Measurements from ENCODE around the gene ATE1. TPM values are rescaled to one million over a fixed set of nuclear protein-coding genes. Genes with fewer than 3 reads are reported as not detected.

ATE1 gene
- total and polyA plus RNA-seq, 2 experiments from 2014 or later = 17.4 to 24.5 TPM

GRCh38 chr10:121736315-121737130 is 191.3 kb downstream of the ATE1 start:
- no peak overlapping the region for H3K27ac ChIP-seq (ENCODE audit: low read depth)
- peaks cover 7% of the 10 kb centered on the region for H3K27me3 Mint-ChIP-seq (ENCODE audit: insufficient read depth, low read depth, poor library complexity)

DNA sequence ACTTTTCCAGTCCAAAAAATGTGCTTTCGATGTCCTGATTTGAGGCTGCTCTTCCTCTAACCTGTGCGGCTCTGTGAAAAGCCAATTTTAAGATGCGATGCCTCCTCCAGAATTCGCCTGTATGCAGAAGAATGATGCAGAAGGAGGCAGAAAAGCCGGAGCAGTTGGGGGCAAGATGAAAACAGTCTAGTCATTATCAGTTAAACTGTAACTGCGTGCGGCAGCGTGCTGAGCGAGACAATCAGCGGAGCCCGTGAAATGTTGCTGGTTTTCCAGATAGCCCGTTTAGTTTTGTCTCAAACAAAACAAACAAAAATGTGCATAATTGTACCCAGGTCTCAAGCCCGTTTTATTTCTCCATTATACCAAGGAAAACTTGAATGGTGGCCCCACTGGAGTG is 192.6 kb downstream of the ATE1 start:
- Histone ChIP-seq H2AFZ (peak overlapping the region; percentile 90), H3K4me1 (ENCODE audit: insufficient read depth) (peaks cover 28% of the 10 kb centered on the region), H3K79me2 (replicated peaks; ENCODE audit: insufficient read depth) (no peaks in the 10 kb centered on the region), H4K20me1 (replicated peaks; ENCODE audit: insufficient read depth) (no peaks in the 10 kb centered on the region), H3K4me2 (no peak overlapping the region), H3K27ac (ENCODE audit: low read depth) (no peak overlapping the region), H3K9me2 (ENCODE audit: insufficient read depth) (no peaks in the 10 kb centered on the region), H3K27me3 (ENCODE audit: insufficient read depth) (no peaks in the 10 kb centered on the region), H3F3A (replicated peaks; ENCODE audit: low read depth) (0 out of 2 replicates have a peak, but pooled peaks cover 3% of the 10 kb centered on the region), H3K36me3 (ENCODE audit: insufficient read depth) (no peaks in the 10 kb centered on the region), H3K4me3 (no peak overlapping the region)
- DNase-seq (ENCODE audit: low spot score) (no peak), ATAC-seq (no peak)
- no peak for TF ChIP-seq CREB1 (CRISPR knock-in tag; IDR thresholded peaks at IDR 0.05; ENCODE audit: low read depth)
- TF ChIP-seq STAT1 (IDR thresholded peaks at IDR 0.05; ENCODE audit: unreplicated experiment) = no peak
- TF ChIP-seq EZH2 (IDR thresholded peaks at IDR 0.05; ENCODE audit: low read depth, unreplicated experiment) = no peak
- Mint-ChIP-seq H3K27ac (no peak overlapping the region), H3K9me3 (no peaks in the 10 kb centered on the region), H3K4me1 (peaks cover 36% of the 10 kb centered on the region), H3K36me3 (ENCODE audit: low read depth) (no peaks in the 10 kb centered on the region), H3K27me3 (ENCODE audit: insufficient read depth, low read depth, poor library complexity) (peaks cover 7% of the 10 kb centered on the region), H3K4me3 (no peak overlapping the region)

More at GRCh38 chr10:121736315-121737130, 191.3 kb downstream of the ATE1 start:
- Histone ChIP-seq H3K4me1 (ENCODE audit: insufficient read depth) (peaks cover 28% of the 10 kb centered on the region), H3F3A (replicated peaks; ENCODE audit: low read depth) (0 out of 2 replicates have a peak, but pooled peaks cover 3% of the 10 kb centered on the region), H4K20me1 (replicated peaks; ENCODE audit: insufficient read depth) (no peaks in the 10 kb centered on the region), H3K79me2 (replicated peaks; ENCODE audit: insufficient read depth) (no peaks in the 10 kb centered on the region), H3K9me2 (ENCODE audit: insufficient read depth) (no peaks in the 10 kb centered on the region), H3K36me3 (ENCODE audit: insufficient read depth) (no peaks in the 10 kb centered on the region), H3K4me3 (no peak overlapping the region), H3K4me2 (no peak overlapping the region), H2AFZ (no peak overlapping the region), H3K27me3 (ENCODE audit: insufficient read depth) (no peaks in the 10 kb centered on the region)
- Mint-ChIP-seq H3K9me3 (no peaks in the 10 kb centered on the region), H3K27ac (no peak overlapping the region), H3K36me3 (ENCODE audit: low read depth) (no peaks in the 10 kb centered on the region), H3K4me3 (no peak overlapping the region), H3K4me1 (peaks cover 40% of the 10 kb centered on the region)
- no peak for TF ChIP-seq POLR2AphosphoS5 (IDR thresholded peaks at IDR 0.05; ENCODE audit: low read depth)
- DNase-seq (ENCODE audit: low spot score) = no peak
- ATAC-seq = no peak

- Histone ChIP-seq H3K27ac (ENCODE audit: low read depth) (no peak overlapping the region), H3K36me3 (ENCODE audit: insufficient read depth) (no peaks in the 10 kb centered on the region), H3K4me3 (0 out of 2 replicates have a peak overlapping the region, but pooled peaks have one; percentile 24), H4K20me1 (replicated peaks; ENCODE audit: insufficient read depth) (no peaks in the 10 kb centered on the region), H3K79me2 (replicated peaks; ENCODE audit: insufficient read depth) (no peaks in the 10 kb centered on the region), H3F3A (replicated peaks; ENCODE audit: low read depth) (0 out of 2 replicates have a peak, but pooled peaks cover 3% of the 10 kb centered on the region), H3K27me3 (ENCODE audit: insufficient read depth) (no peaks in the 10 kb centered on the region), H3K4me1 (ENCODE audit: insufficient read depth) (peaks cover 28% of the 10 kb centered on the region), H3K9me2 (ENCODE audit: insufficient read depth) (no peaks in the 10 kb centered on the region), H3K4me2 (no peak overlapping the region), H2AFZ (peak overlapping the region; percentile 90)
- Mint-ChIP-seq H3K27me3 (ENCODE audit: insufficient read depth, low read depth, poor library complexity) (peaks cover 7% of the 10 kb centered on the region), H3K27ac (no peak overlapping the region), H3K36me3 (ENCODE audit: low read depth) (no peaks in the 10 kb centered on the region), H3K4me1 (peaks cover 36% of the 10 kb centered on the region), H3K4me3 (no peak overlapping the region), H3K9me3 (no peaks in the 10 kb centered on the region)
- peak; percentile 69 for ATAC-seq
- peak; percentile 74 for DNase-seq (ENCODE audit: low spot score)
- TF ChIP-seq, protein P1, sequence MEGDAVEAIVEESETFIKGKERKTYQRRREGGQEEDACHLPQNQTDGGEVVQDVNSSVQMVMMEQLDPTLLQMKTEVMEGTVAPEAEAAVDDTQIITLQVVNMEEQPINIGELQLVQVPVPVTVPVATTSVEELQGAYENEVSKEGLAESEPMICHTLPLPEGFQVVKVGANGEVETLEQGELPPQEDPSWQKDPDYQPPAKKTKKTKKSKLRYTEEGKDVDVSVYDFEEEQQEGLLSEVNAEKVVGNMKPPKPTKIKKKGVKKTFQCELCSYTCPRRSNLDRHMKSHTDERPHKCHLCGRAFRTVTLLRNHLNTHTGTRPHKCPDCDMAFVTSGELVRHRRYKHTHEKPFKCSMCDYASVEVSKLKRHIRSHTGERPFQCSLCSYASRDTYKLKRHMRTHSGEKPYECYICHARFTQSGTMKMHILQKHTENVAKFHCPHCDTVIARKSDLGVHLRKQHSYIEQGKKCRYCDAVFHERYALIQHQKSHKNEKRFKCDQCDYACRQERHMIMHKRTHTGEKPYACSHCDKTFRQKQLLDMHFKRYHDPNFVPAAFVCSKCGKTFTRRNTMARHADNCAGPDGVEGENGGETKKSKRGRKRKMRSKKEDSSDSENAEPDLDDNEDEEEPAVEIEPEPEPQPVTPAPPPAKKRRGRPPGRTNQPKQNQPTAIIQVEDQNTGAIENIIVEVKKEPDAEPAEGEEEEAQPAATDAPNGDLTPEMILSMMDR (conservative IDR thresholded peaks at IDR 0.05; ENCODE audit: low read depth in 2 of 2) = peak; percentile 61 to 72
- TF ChIP-seq ZNF462 (CRISPR knock-in tag; IDR thresholded peaks at IDR 0.05) = no peak
These were observed 193.2 kb downstream of the ATE1 start for GRCh38 chr10:121734589-121735045.

All from GM23338 (cell line).